Effector memory CD4-positive, alpha-beta T cell (primary cell): ENCODE data around the gene MDGA2.

Experiments
- DNase-seq, 3 donors: peaks; one replicate each; pipeline ENCODE4 v3.0.0-alpha.2; 2020
- H3K27ac ChIP-seq: 2 replicates; pipeline ENCODE4 v1.7.0; 2013; ENCODE audit warnings: mild to moderate bottlenecking, low read length, moderate library complexity; ENCODE audit not compliant: insufficient read depth, poor library complexity, severe bottlenecking
- H3K27me3 ChIP-seq: replicated peaks from 2 replicates; pipeline ENCODE4 v1.7.0; 2013; ENCODE audit warnings: mild to moderate bottlenecking, low read length; ENCODE audit not compliant: insufficient read depth, control insufficient read depth, poor library complexity, severe bottlenecking
- H3K36me3 ChIP-seq: 2 replicates; pipeline ENCODE4 v1.7.0; 2013; ENCODE audit warnings: mild to moderate bottlenecking, low read length, moderate library complexity; ENCODE audit not compliant: control insufficient read depth, insufficient read depth
- H3K4me1 ChIP-seq: 2 replicates; pipeline ENCODE4 v1.7.0; 2013; ENCODE audit warnings: low read length, mild to moderate bottlenecking; ENCODE audit not compliant: control insufficient read depth, insufficient read depth, poor library complexity, severe bottlenecking
- H3K4me3 ChIP-seq: 2 replicates; pipeline ENCODE4 v1.7.0; 2013; ENCODE audit warnings: low read length, low read depth, mild to moderate bottlenecking; ENCODE audit not compliant: insufficient read depth, poor library complexity, severe bottlenecking
- H3K9me3 ChIP-seq: 2 replicates; pipeline ENCODE4 v1.7.0; 2013; ENCODE audit warnings: mild to moderate bottlenecking, low read length, moderate library complexity; ENCODE audit not compliant: control insufficient read depth

MDGA2 gene

DNA sequence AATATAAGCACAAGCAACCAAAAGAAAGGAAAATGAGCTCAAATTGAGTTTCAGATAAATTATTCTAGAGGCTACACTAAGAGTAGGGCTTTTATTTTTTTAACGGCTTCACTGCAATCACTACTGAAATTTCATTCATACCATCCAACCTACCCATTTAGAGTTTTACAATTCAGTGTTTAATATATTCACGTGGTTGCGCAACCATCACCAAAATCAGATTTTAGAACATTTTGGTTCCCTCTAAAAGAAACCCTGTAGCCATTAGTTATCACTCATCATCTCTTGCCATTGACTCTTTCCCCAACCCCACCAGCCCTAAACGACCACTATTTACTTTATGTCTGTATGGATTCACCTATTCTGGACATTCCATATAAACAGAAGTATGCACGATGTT is 401.5 kb downstream of the MDGA2 start:
- no peak overlapping the region for H3K4me3 ChIP-seq
- H3K27ac ChIP-seq, result no peak overlapping the region
- no peaks in the 10 kb centered on the region for H3K4me1 ChIP-seq
- no peaks in the 10 kb centered on the region for H3K27me3 ChIP-seq
- no peaks in the 10 kb centered on the region for H3K36me3 ChIP-seq
- H3K9me3 ChIP-seq, result no peaks in the 10 kb centered on the region
- DNase-seq, result no peak

DNA sequence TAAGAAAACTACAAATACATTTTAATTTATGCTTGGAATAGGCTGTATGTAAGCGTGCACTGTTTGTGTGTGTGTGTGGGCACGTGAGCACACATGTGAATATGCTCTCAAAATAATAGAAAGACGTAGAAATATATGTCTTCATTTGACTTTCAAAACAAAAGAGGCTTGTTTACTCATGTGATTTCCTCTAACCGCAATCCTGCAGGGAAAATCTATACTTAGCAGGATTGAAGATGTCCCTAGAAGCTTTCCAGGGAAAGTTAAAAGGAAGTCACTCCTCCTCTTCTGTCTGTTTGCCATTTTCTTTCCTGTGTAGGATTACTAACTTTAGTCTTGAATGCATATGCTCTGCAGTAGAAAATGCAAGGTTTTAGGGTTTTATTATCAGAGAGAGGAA is 404.7 kb downstream of the MDGA2 start:
- Histone ChIP-seq H3K27me3 (no peaks in the 10 kb centered on the region), H3K4me1 (no peaks in the 10 kb centered on the region), H3K27ac (no peak overlapping the region), H3K36me3 (no peaks in the 10 kb centered on the region), H3K4me3 (no peak overlapping the region), H3K9me3 (no peaks in the 10 kb centered on the region)
- no peak for DNase-seq

DNA sequence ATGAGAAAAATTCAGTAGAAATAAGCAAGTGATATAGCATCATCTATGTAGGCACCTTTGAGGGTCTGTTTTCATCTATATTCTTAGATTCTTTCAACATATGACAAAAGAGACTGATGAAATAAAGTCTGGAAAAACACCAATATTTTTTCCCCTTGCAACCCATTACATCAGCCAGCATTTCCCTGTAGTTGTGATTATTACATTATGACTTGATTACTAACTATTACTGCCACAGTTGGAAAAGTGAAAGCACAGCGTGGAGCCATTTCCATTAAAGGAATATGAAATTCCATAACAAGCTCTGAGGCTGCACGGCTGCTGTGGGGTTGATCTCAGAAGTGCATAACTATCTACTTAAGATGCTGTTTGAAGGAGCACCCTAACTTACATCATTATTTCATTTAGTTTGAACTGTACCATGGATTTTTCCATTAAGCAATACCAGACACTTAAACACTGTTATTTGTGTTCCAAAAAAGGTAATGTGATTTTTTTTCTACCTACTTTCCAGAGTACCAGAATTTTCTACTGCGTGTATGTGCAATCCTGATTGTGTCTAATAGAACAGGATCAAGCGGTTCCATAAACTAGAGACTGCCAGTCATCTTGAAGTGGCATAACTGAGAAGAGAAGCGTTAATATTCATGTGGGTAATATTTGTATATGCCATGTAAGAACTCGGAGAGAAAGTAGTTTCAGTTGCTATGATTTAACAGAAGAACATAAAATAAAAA is 405.5 kb downstream of the MDGA2 start:
- Histone ChIP-seq H3K36me3 (no peaks in the 10 kb centered on the region), H3K27ac (no peak overlapping the region)

DNA sequence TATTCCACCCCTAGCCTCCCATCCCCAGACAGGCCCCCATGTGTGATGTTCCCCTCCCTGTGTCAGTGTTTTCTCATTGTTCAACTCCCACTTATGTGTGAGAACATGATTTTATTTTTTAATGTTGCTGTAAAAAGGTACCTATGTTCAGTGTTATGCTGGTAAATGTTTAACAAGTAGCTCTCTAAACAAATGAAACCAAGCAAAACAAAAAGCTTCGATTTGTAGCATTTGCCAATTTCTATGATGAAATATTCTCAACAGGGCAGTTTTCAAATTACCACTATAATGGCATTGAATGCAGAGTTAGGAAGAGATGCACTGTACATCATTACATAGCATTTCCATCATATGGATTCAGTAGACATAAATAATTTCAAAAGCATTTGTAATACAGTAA is 410.6 kb downstream of the MDGA2 start:
- Histone ChIP-seq H3K27ac (no peak overlapping the region), H3K4me1 (no peaks in the 10 kb centered on the region), H3K4me3 (no peak overlapping the region), H3K9me3 (no peaks in the 10 kb centered on the region), H3K36me3 (no peaks in the 10 kb centered on the region), H3K27me3 (no peaks in the 10 kb centered on the region)
- DNase-seq, result no peak

More for the DNA sequence above, 405.5 kb downstream of the MDGA2 start:
- H3K9me3 ChIP-seq, result no peaks in the 10 kb centered on the region
- H3K4me1 ChIP-seq, result no peaks in the 10 kb centered on the region
- no peak for DNase-seq
- no peak overlapping the region for H3K4me3 ChIP-seq
- no peaks in the 10 kb centered on the region for H3K27me3 ChIP-seq

DNA sequence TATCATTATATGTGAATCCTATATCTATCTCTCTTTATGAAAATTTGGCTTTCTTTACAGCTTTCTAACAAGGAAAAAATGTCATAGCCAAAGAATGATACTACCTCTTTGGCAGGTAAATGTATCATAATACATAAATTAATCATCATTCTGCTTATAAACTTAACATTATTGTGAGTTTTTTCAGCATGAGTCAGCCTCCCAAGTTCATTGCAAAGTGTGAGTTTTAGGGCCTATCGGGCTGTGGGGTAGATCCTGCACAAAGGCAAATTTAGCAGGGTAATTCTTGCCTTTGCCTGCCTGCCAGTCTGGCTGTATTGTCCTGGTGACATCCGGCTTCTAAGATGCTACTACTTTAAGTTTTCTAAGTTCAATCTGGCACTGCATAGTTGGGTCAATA is 412.6 kb downstream of the MDGA2 start:
- Histone ChIP-seq H3K9me3 (no peaks in the 10 kb centered on the region), H3K4me3 (no peak overlapping the region), H3K4me1 (no peaks in the 10 kb centered on the region), H3K36me3 (no peaks in the 10 kb centered on the region), H3K27me3 (no peaks in the 10 kb centered on the region), H3K27ac (no peak overlapping the region)
- DNase-seq, result no peak

DNA sequence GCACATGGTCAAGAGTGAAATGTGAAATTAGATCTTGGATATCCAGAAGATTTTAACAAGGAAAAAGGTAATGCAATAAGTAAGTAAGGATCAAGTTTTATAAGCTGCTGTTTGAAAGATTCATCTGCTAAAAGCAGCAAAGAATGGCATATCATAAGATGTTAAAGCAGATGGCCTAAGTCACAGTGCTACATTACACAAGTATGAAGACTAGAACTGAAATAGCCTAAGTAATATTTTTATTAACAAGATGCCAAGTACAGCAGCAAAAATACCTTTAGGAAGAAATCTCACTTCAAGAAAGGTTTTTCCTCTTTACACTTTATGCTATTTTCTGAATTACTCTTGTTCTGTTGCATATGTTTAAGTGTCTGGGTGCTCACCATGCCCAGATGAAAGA is 414.1 kb downstream of the MDGA2 start:
- Histone ChIP-seq H3K36me3 (no peaks in the 10 kb centered on the region), H3K4me3 (no peak overlapping the region), H3K27me3 (no peaks in the 10 kb centered on the region), H3K4me1 (no peaks in the 10 kb centered on the region), H3K9me3 (no peaks in the 10 kb centered on the region), H3K27ac (no peak overlapping the region)
- DNase-seq, result no peak

DNA sequence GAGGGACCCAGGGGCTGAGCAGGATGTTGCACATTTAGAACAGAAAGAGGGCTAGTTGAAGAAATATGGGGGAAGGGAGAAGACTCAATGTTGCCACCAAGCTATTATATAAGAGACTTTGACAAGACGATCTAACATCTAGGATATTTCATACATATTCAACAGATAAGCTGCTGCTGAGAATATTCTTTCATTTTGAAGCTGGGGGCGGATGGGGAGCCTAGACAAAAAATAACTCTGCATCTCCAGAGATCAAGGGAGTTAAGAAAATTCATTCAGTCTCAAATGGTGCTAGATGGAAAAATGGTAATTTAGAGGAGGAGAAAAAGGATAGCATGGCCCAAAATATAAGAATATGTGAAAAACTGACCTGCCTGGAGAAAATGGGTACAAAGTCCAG is 415.6 kb downstream of the MDGA2 start:
- Histone ChIP-seq H3K9me3 (no peaks in the 10 kb centered on the region), H3K27ac (no peak overlapping the region), H3K27me3 (no peaks in the 10 kb centered on the region), H3K4me1 (no peaks in the 10 kb centered on the region), H3K36me3 (no peaks in the 10 kb centered on the region), H3K4me3 (no peak overlapping the region)
- no peak for DNase-seq

DNA sequence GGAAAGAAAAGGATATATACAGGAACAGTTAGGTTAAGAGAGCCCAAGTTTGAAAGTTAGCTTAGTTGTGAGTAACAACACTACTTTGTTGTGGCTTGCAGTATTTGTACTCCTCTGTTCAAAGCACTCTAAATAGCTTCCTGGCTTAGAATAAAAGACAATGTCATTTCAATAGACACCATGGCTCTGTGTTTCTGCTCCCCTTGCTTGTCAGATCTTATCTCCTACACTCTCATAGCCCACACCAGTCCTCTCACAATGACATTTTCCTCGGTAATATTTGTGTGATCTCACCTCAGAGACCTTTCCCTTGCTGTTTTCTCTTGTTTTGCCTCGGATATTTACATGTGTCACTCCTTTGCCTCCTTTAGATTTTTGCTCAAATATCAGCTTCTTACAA is 418.4 kb downstream of the MDGA2 start:
- Histone ChIP-seq H3K4me1 (no peaks in the 10 kb centered on the region), H3K27ac (no peak overlapping the region), H3K27me3 (no peaks in the 10 kb centered on the region), H3K4me3 (no peak overlapping the region), H3K36me3 (no peaks in the 10 kb centered on the region), H3K9me3 (no peaks in the 10 kb centered on the region)
- DNase-seq, result no peak

DNA sequence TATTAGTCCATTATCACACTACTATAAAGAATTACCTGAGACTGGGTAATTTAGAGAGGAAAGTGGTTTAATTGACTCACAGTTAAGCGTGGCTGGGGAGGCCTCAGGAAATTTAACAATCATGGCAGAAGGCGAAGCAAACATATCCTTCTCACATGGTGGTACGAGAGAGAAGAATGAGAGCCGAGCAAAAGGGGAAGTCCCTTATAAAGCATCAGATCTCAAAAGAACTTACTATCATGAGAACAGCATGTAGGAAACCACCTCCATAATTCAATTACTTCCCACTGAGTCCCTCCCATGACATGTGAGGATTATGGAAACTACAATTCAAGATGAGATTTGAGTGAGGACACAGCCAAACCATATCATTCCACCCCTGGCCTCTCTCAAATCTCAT is 422.6 kb downstream of the MDGA2 start:
- DNase-seq, result no peak
- no peak overlapping the region for H3K4me3 ChIP-seq
- H3K36me3 ChIP-seq, result no peaks in the 10 kb centered on the region
- H3K9me3 ChIP-seq, result no peaks in the 10 kb centered on the region
- no peak overlapping the region for H3K27ac ChIP-seq
- H3K4me1 ChIP-seq, result no peaks in the 10 kb centered on the region
- no peaks in the 10 kb centered on the region for H3K27me3 ChIP-seq

DNA sequence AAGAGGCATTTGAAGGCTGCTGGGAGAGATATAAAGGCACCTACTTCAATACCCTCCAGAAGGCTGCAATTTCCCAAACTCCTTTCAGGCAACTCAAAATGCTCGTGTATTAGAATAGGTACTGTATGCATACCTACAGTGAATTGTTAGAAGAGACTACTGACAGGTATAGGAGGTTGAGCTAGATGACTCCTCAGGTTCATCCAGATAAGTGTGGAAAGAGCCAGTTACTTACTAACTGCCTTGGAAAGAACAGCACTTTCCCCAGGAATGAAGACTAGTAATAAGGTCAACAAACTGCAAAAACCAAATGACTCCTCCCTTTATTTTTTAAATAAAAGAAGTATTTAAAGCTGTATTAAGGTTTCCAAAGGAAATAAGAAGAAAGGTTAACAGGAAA is 429.0 kb downstream of the MDGA2 start:
- no peaks in the 10 kb centered on the region for H3K36me3 ChIP-seq
- H3K4me3 ChIP-seq, result no peak overlapping the region
- H3K27ac ChIP-seq, result no peak overlapping the region
- H3K9me3 ChIP-seq, result no peaks in the 10 kb centered on the region
- no peaks in the 10 kb centered on the region for H3K4me1 ChIP-seq
- no peak for DNase-seq
- no peaks in the 10 kb centered on the region for H3K27me3 ChIP-seq
